ENCODE data around the gene ITPR1.

DNA sequence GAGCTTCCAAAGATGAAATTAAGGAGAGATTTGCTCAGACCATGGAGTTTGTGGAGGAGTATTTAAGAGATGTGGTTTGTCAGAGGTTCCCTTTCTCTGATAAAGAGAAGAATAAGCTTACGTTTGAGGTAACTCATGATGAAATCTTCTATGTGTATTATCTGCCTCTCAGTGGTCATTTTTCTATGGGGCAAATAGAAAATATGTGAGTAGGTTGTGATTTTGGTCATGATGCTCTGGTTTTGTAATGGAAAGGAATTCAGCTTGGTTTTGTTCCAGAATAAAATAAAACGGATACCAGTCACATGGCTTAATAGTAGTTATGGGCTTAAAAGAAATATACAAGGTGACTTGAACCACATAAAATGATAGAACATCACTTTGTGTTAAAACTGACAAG lies 181.1 kb downstream of the ITPR1 start:
- TF ChIP-seq EZH2phosphoT487 (IDR thresholded peaks at IDR 0.05; ENCODE audit: insufficient read depth, low read depth) (no peak), EZH2 (IDR thresholded peaks at IDR 0.05; ENCODE audit: insufficient read depth, poor library complexity, severe bottlenecking) (no peak)
